ENCODE results near the gene SLC38A4. TPM values are rescaled to one million over a fixed set of nuclear protein-coding genes. Genes with fewer than 3 reads are reported as not detected.

Gene SLC38A4
- total RNA-seq, 1 experiment from 2014 or later, result not detected

DNA sequence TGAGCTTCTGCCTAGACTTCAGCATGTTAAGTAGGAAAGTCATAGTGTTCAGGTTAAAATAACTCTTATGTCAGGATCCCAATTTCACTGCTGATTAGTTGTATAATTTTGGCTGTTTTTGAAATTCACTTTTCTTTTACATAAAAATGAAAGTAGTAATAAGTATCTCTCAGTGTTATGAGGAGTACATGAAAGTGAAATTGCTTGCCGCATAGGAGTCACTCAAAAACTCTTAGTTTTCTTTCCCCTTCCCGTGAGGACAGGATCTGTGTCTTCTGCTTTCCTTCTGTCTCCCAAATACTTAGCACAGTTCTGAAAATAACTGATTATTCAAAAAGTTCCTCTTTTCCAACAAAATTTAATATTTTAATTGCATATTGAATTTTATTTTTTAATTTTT, 100.5 kb downstream of the SLC38A4 start:
- Histone ChIP-seq H3K9me3 (ENCODE audit: control insufficient read depth in 1 of 2, insufficient read depth in 1 of 2, low read depth in 1 of 2, low read length in 2 of 2) (no peaks in the 10 kb centered on the region), H3K79me2 (ENCODE audit: insufficient read depth, low read length) (no peaks in the 10 kb centered on the region), H3K4me1 (ENCODE audit: control insufficient read depth in 1 of 2, insufficient read depth in 2 of 2, low read length in 2 of 2) (no peaks in the 10 kb centered on the region), H3K9me2 (ENCODE audit: insufficient read depth) (no peaks in the 10 kb centered on the region), H3K27me3 (ENCODE audit: insufficient read depth, low read length) (no peaks in the 10 kb centered on the region), H3K27ac (ENCODE audit: low read depth, low read length) (no peak overlapping the region), H3K4me2 (ENCODE audit: low read length) (no peak overlapping the region), H3K36me3 (ENCODE audit: control insufficient read depth in 1 of 2, insufficient read depth in 2 of 2, low read length in 2 of 2) (no peaks in the 10 kb centered on the region), H3K9ac (ENCODE audit: low read length) (no peak overlapping the region), H3K4me3 (replicated peaks in 1 of 2; ENCODE audit: low read depth in 1 of 2, low read length in 2 of 2) (no peak overlapping the region), H2AFZ (ENCODE audit: low read depth, low read length, poor library complexity, severe bottlenecking) (no peak overlapping the region), H4K20me1 (ENCODE audit: insufficient read depth) (no peaks in the 10 kb centered on the region)
- ATAC-seq (no peak), DNase-seq (ENCODE audit: low read depth, low spot score) (no peak)
- ChIA-PET POLR2A (no interaction called here), CTCF (no interaction called here), RAD21 (ENCODE audit: low non-redundant PET in 1 of 2, low total read pairs in 2 of 2, uncharacterized antibody in 2 of 2, unreplicated experiment in 2 of 2) (no interaction called here)
- intact Hi-C loops (cut with micrococcal nuclease), result no loop called here
- no TSS peak for BruUV-seq (replicated peaks)
- TF ChIP-seq ELF1 (IDR thresholded peaks at IDR 0.05; ENCODE audit: borderline replicate concordance, low read depth) (no peak), POLR2A (IDR thresholded peaks at IDR 0.05; ENCODE audit: borderline replicate concordance, extremely low read depth, insufficient read depth, insufficient read length) (no peak), ZNF274 (IDR thresholded peaks at IDR 0.05; ENCODE audit: low read depth, low read length) (no peak), RAD21 (IDR thresholded peaks at IDR 0.05; ENCODE audit: low read depth) (no peak), CTCF (IDR thresholded peaks at IDR 0.05 in 2 of 3, conservative IDR thresholded peaks at IDR 0.05 in 1 of 3; ENCODE audit: borderline replicate concordance in 1 of 3, insufficient read depth in 1 of 3, low read depth in 2 of 3, low read length in 2 of 3) (no peak)
- TF ChIP-seq, protein P1, sequence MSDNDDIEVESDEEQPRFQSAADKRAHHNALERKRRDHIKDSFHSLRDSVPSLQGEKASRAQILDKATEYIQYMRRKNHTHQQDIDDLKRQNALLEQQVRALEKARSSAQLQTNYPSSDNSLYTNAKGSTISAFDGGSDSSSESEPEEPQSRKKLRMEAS (IDR thresholded peaks at IDR 0.05), result no peak
- TF ChIP-seq, protein P2, sequence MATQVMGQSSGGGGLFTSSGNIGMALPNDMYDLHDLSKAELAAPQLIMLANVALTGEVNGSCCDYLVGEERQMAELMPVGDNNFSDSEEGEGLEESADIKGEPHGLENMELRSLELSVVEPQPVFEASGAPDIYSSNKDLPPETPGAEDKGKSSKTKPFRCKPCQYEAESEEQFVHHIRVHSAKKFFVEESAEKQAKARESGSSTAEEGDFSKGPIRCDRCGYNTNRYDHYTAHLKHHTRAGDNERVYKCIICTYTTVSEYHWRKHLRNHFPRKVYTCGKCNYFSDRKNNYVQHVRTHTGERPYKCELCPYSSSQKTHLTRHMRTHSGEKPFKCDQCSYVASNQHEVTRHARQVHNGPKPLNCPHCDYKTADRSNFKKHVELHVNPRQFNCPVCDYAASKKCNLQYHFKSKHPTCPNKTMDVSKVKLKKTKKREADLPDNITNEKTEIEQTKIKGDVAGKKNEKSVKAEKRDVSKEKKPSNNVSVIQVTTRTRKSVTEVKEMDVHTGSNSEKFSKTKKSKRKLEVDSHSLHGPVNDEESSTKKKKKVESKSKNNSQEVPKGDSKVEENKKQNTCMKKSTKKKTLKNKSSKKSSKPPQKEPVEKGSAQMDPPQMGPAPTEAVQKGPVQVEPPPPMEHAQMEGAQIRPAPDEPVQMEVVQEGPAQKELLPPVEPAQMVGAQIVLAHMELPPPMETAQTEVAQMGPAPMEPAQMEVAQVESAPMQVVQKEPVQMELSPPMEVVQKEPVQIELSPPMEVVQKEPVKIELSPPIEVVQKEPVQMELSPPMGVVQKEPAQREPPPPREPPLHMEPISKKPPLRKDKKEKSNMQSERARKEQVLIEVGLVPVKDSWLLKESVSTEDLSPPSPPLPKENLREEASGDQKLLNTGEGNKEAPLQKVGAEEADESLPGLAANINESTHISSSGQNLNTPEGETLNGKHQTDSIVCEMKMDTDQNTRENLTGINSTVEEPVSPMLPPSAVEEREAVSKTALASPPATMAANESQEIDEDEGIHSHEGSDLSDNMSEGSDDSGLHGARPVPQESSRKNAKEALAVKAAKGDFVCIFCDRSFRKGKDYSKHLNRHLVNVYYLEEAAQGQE (IDR thresholded peaks at IDR 0.05; ENCODE audit: low read depth), result no peak

All from HCT116 (cell line).